ENCODE measurements around the gene ACD.

DNA sequence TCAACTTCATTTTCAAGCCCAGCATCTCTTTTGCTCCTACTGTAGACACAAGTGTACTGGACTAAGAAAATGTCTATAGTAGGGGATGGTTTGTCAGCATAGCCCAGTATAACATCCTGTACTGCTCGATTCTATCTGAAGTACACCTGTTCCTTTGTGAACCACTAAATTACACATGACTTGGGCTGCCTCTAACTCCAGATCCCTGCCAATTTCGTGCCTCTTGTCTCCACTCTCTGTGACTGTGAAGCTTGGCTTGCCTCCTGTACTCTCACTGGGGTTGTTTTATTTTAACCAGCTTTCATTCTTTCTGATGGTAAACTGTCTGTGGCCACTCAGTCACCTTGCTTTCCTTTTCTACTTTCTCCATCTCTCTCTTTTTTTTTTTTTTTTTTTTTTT, 34.6 kb upstream of the ACD start:
- TF ChIP-seq CTCF (IDR thresholded peaks at IDR 0.05; ENCODE audit: low read length) (no peak), EZH2 (IDR thresholded peaks at IDR 0.05; ENCODE audit: borderline replicate concordance, low read length) (no peak)
